SK-N-SH (cell line): ENCODE measurements around the gene SV2B. TPM values are rescaled to one million over a fixed set of nuclear protein-coding genes. Genes with fewer than 3 reads are reported as not detected.

ENCODE experiments used
- CTCF ChIA-PET: fragments of 300-600, 350-600 bp; formaldehyde crosslinking; extraction: SDS; loops from one replicate; lab custom pipeline; 2021; lab: Yijun Ruan, JAX
- POLR2A ChIA-PET: fragments of 350-600 bp; sonication (Branson Sonifier 250); formaldehyde crosslinking; extraction: SDS; loops from one replicate; lab custom pipeline; 2020; ENCODE audit warnings: antibody characterized with exemption, inconsistent platforms; lab: Yijun Ruan, JAX
- DNase-seq: peaks from one replicate; pipeline ENCODE4 v3.0.0; 2012
- H2AFZ ChIP-seq: fragments of 200-600 bp; sonication (generic); 2 replicates; pipeline ENCODE4 v1.8.1; 2016; ENCODE audit warnings: antibody characterized with exemption, mild to moderate bottlenecking, low read depth
- H3F3A ChIP-seq: fragments of 200-600 bp; sonication (generic); replicated peaks from 2 replicates; pipeline ENCODE3; 2016; ENCODE audit warnings: antibody characterized with exemption, mild to moderate bottlenecking; ENCODE audit not compliant: insufficient read depth
- H3K27ac ChIP-seq, 2 experiments: fragments of 200-500 bp in 1 of 2; fragments of 200-600 bp in 1 of 2; sonication (Bioruptor generic) in 1 of 2; sonication (generic), shearing (Covaris generic) in 1 of 2; 2 replicates each; pipeline versions ENCODE4 v1.5.1 to v1.6.1; 2014 to 2016; ENCODE audit warnings: low read depth in 2 of 2, inconsistent platforms in 1 of 2, low read length in 1 of 2, mild to moderate bottlenecking in 1 of 2, mixed read lengths in 1 of 2
- H3K27me3 ChIP-seq: fragments of 200-600 bp; sonication (generic), shearing (Covaris generic); 2 replicates; pipeline ENCODE4 v1.6.1; 2016; ENCODE audit warnings: mixed run types; ENCODE audit not compliant: insufficient read depth
- H3K36me3 ChIP-seq, 2 experiments: fragments of 200-500 bp in 1 of 2; fragments of 200-600 bp in 1 of 2; sonication (Bioruptor generic) in 1 of 2; sonication (generic) in 1 of 2; replicated peaks in 1 of 2; 2 replicates each; pipeline versions ENCODE3 to v1.5.1; 2014 to 2016; ENCODE audit warnings: low read length in 1 of 2, mild to moderate bottlenecking in 1 of 2; ENCODE audit not compliant: insufficient read depth in 2 of 2, control insufficient read depth in 1 of 2
- H3K4me1 ChIP-seq, 2 experiments: fragments of 200-500 bp in 1 of 2; fragments of 200-600 bp in 1 of 2; sonication (Bioruptor generic) in 1 of 2; sonication (generic), shearing (Covaris generic) in 1 of 2; 2 replicates each; pipeline versions ENCODE4 v1.5.1 to v1.6.1; 2014 to 2016; ENCODE audit warnings: low read depth in 1 of 2, low read length in 1 of 2, mixed run types in 1 of 2; ENCODE audit not compliant: insufficient read depth in 2 of 2, control insufficient read depth in 1 of 2
- H3K4me2 ChIP-seq: fragments of 200-600 bp; sonication (generic), shearing (Covaris generic); 2 replicates; pipeline ENCODE4 v1.6.1; 2017; ENCODE audit warnings: mixed run types
- H3K4me3 ChIP-seq, 2 experiments: fragments of 200-500 bp in 1 of 2; fragments of 200-600 bp in 1 of 2; sonication (Bioruptor generic) in 1 of 2; sonication (generic), shearing (Covaris generic) in 1 of 2; 2 replicates each; pipeline versions ENCODE4 v1.5.1 to v1.8.1; 2014 to 2016; ENCODE audit warnings: low read depth in 2 of 2, inconsistent platforms in 1 of 2, low read length in 1 of 2, mild to moderate bottlenecking in 1 of 2, mixed read lengths in 1 of 2, moderate library complexity in 1 of 2
- H3K79me2 ChIP-seq: fragments of 200-600 bp; sonication (generic); 2 replicates; pipeline ENCODE4 v1.8.1; 2017; ENCODE audit warnings: mild to moderate bottlenecking; ENCODE audit not compliant: insufficient read depth
- H3K9ac ChIP-seq: fragments of 200-600 bp; sonication (generic); 2 replicates; pipeline ENCODE4 v1.6.1; 2017; ENCODE audit warnings: mixed run types
- H3K9me2 ChIP-seq: fragments of 200-600 bp; sonication (generic); 2 replicates; pipeline ENCODE4 v1.6.1; 2017; ENCODE audit warnings: mixed run types
- H3K9me3 ChIP-seq: fragments of 200-600 bp; sonication (generic); 2 replicates; pipeline ENCODE4 v1.6.1; 2017; ENCODE audit warnings: mixed run types, mild to moderate bottlenecking, moderate library complexity
- H4K20me1 ChIP-seq: fragments of 200-600 bp; sonication (generic); 2 replicates; pipeline ENCODE4 v1.6.1; 2017; ENCODE audit warnings: mild to moderate bottlenecking, mixed run types; ENCODE audit not compliant: insufficient read depth
- ELF1 ChIP-seq: IDR thresholded peaks from 2 replicates; pipeline ENCODE4 v1.4.0; 2012
- FOSL2 ChIP-seq: IDR thresholded peaks from 2 replicates; pipeline ENCODE4 v1.4.0; 2012; ENCODE audit warnings: low read depth, mild to moderate bottlenecking, moderate library complexity, borderline replicate concordance
- GABPA ChIP-seq: IDR thresholded peaks from 2 replicates; pipeline ENCODE4 v1.4.0; 2012; ENCODE audit warnings: low read depth, mild to moderate bottlenecking
- JUND ChIP-seq: IDR thresholded peaks from 2 replicates; pipeline ENCODE4 v1.4.0; 2012
- NRF1 ChIP-seq: IDR thresholded peaks from 2 replicates; pipeline ENCODE4 v1.6.1; 2012; ENCODE audit warnings: low read depth, mild to moderate bottlenecking, low read length
- RAD21 ChIP-seq: IDR thresholded peaks from 2 replicates; pipeline ENCODE4 v1.6.1; 2012; ENCODE audit warnings: mild to moderate bottlenecking, low read length
- RCOR1 ChIP-seq: fragments of 150-350 bp; IDR thresholded peaks from 2 replicates; pipeline ENCODE4 v1.6.1; 2017; ENCODE audit warnings: antibody characterized with exemption, low read length
- RFX5 ChIP-seq: IDR thresholded peaks from 2 replicates; pipeline ENCODE4 v1.6.1; 2012; ENCODE audit warnings: mild to moderate bottlenecking, improper control_type of control experiment, low read length
- RXRA ChIP-seq: IDR thresholded peaks from 2 replicates; pipeline ENCODE4 v1.4.0; 2012; ENCODE audit warnings: low read depth, mild to moderate bottlenecking, borderline replicate concordance
- SMC3 ChIP-seq: IDR thresholded peaks from 2 replicates; pipeline ENCODE4 v1.6.1; 2012; ENCODE audit warnings: low read depth, low read length, improper control_type of control experiment
- TAF1 ChIP-seq: IDR thresholded peaks from 2 replicates; pipeline ENCODE4 v1.6.1; 2012; ENCODE audit warnings: low read depth, mild to moderate bottlenecking, low read length, moderate library complexity, borderline replicate concordance
- TEAD4 ChIP-seq: IDR thresholded peaks from 2 replicates; pipeline ENCODE4 v1.4.0; 2012; ENCODE audit warnings: mild to moderate bottlenecking, borderline replicate concordance; ENCODE audit not compliant: insufficient read depth
- WGBS: methylation state at CpG from one replicate; pipeline ENCODE4 v1.1.6; 2017; ENCODE audit warnings: low lambda C conversion rate; 5-methylcytosine and 5-hydroxymethylcytosine counted together
- polyA plus RNA-seq, 3 experiments: library from polyadenylated mRNA; depleted of rRNA; stranded (reverse); fragments of >200 nt; gene quantifications; 2 replicates each; pipeline ENCODE4 v1.2.3, GENCODE V29; 2012
- TF ChIP-seq, protein P1 (sequence below): fragments of 150-350 bp; IDR thresholded peaks from 2 replicates; pipeline ENCODE4 v1.6.1; 2016; ENCODE audit warnings: mild to moderate bottlenecking, low read depth, low read length
- TF ChIP-seq, protein P2 (sequence below): fragments of 150-350 bp; IDR thresholded peaks from 2 replicates; pipeline ENCODE4 v1.6.1; 2017; ENCODE audit warnings: antibody characterized with exemption, low read length, low read depth, borderline replicate concordance
- TF ChIP-seq, protein P3 (sequence below): fragments of 200-600 bp; sonication (generic); IDR thresholded peaks from 2 replicates; pipeline ENCODE4 v1.6.1; 2017; ENCODE audit warnings: antibody characterized with exemption, mild to moderate bottlenecking, moderate library complexity

SV2B gene
- polyA plus RNA-seq, 1 of the 3 experiments (the other 2 are of a cell fraction), result not detected

DNA sequence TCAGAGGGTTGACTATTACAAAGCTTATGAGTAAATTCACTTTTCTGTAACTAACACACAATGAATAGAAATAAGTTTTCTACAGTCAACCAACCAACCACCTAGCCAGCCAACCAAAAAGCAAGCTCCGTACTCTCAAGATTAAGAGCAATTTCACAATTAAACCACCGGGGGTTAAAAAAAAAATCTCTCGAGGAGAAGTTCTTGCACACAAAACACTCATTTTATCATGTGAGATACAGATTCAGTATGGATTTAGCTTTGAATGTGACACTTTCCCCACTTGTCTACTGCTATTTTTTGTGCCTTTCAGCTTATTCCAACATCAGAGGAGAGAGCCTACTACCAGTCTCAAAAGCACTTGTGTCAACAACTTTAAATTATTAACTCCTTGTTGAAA is 135.3 kb downstream of the SV2B start:
- H3K4me1 ChIP-seq, result peaks cover 0 to 10% of the 10 kb centered on the region in 2 experiments; a peak in 2 of 4 replicates
- no peaks in the 10 kb centered on the region for H4K20me1 ChIP-seq
- H3K9me2 ChIP-seq, result no peaks in the 10 kb centered on the region
- no peaks in the 10 kb centered on the region for H3K36me3 ChIP-seq
- H2AFZ ChIP-seq, result no peak overlapping the region
- no peaks in the 10 kb centered on the region for H3K9me3 ChIP-seq
- no peak for DNase-seq
- H3K9ac ChIP-seq, result no peak overlapping the region
- WGBS, result 33% methylated on average over 3 of the region's 3 CpGs
- no peaks in the 10 kb centered on the region for H3F3A ChIP-seq
- ChIA-PET CTCF (interaction anchor here (1.0 to 4.5 kb wide), 4 partner anchors 11 to 185 kb away, joined by 3 to 40 read pairs (median 8); no protein-coding TSS in a partner anchor), POLR2A (no interaction called here)
- no peak overlapping the region for H3K4me2 ChIP-seq
- TF ChIP-seq, protein P1, sequence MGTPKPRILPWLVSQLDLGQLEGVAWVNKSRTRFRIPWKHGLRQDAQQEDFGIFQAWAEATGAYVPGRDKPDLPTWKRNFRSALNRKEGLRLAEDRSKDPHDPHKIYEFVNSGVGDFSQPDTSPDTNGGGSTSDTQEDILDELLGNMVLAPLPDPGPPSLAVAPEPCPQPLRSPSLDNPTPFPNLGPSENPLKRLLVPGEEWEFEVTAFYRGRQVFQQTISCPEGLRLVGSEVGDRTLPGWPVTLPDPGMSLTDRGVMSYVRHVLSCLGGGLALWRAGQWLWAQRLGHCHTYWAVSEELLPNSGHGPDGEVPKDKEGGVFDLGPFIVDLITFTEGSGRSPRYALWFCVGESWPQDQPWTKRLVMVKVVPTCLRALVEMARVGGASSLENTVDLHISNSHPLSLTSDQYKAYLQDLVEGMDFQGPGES, result no peak
- TF ChIP-seq JUND (no peak), NRF1 (no peak)
- H3K27me3 ChIP-seq, result no peaks in the 10 kb centered on the region
- H3K79me2 ChIP-seq, result no peaks in the 10 kb centered on the region
- no peak overlapping the region for H3K4me3 ChIP-seq
- H3K27ac ChIP-seq, result no peak overlapping the region

DNA sequence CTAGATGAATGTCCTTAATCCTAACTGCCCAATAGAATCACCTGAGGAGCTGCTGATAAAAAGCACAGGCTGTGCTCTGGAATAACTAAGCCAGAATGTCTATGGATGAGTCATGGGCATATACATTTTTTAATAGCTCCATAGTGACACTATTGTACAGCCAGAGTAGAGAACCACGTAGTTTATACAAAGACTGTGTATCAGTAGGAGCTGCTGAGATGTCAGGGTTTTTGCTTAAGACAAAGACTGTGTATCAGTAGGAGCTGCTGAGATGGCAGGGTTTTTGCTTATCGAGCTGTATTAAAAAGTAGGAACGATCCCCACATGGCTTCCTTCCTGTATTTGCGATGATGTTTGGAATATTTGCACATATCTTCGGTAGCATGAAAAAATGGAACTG is 137.4 kb downstream of the SV2B start:
- ChIA-PET CTCF (interaction anchor here (1.2 to 4.5 kb wide), 4 partner anchors 10 to 182 kb away, joined by 3 to 40 read pairs (median 5); no protein-coding TSS in a partner anchor), POLR2A (interaction anchor here (0.8 kb wide), 1 partner anchor 281 kb away, joined by 3 read pairs; no protein-coding TSS in a partner anchor)
- H3F3A ChIP-seq, result no peaks in the 10 kb centered on the region
- H3K36me3 ChIP-seq, result no peaks in the 10 kb centered on the region
- WGBS, result 36% methylated on average over 5 of the region's 5 CpGs
- no peaks in the 10 kb centered on the region; a peak in 1 of 4 replicates for H3K4me1 ChIP-seq
- H4K20me1 ChIP-seq, result no peaks in the 10 kb centered on the region
- H3K79me2 ChIP-seq, result no peaks in the 10 kb centered on the region
- H2AFZ ChIP-seq, result no peak overlapping the region
- TF ChIP-seq RXRA, result no peak
- TF ChIP-seq GABPA, result no peak
- TF ChIP-seq NRF1, result no peak
- TF ChIP-seq SMC3, result no peak
- no peak for TF ChIP-seq RCOR1
- TF ChIP-seq FOSL2, result no peak
- DNase-seq, result no peak
- H3K4me3 ChIP-seq, result no peak overlapping the region
- no peak overlapping the region for H3K4me2 ChIP-seq
- H3K27ac ChIP-seq, result no peak overlapping the region
- H3K9me2 ChIP-seq, result no peaks in the 10 kb centered on the region
- H3K9ac ChIP-seq, result no peak overlapping the region
- H3K27me3 ChIP-seq, result no peaks in the 10 kb centered on the region
- H3K9me3 ChIP-seq, result no peaks in the 10 kb centered on the region

DNA sequence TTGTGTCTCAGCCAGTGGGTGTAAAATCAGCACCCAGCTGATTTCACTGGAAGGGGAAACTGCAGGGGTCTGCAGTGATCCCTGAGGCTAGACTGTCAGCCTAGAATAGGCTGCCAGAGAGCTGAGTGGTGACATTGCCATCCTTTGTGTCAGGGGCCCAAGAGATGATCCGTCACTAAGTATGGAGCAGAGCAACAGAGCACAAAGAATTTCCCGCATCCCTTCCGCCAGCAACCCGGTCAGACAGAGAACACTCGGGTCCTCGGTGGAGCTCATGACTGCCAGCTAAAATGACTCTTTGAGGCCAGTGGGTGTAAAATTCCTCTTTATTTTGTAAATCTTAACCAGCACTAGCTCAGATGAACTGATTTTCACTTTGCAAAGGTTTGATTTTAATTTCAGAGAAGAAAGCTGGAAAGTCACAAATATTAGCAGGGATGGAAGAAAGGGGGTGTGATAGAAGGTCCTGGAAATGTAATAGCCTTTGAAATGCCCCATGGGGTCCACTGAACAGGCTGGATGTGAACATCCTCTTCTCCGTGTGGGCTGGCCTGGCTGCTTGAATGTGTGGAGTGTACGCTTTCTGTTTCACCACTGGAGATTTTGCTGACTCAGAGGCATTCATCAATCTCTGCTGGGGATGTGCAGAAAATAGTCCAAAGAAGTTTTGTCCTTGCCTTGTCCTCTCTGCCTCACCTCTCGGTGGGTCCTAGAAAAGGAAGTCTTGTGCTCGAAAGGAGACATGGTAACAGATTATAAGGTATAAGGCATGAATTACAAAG is 138.8 kb downstream of the SV2B start:
- Histone ChIP-seq H3F3A (no peaks in the 10 kb centered on the region), H3K27me3 (no peaks in the 10 kb centered on the region), H2AFZ (no peak overlapping the region), H3K79me2 (no peaks in the 10 kb centered on the region), H3K4me1 (no peaks in the 10 kb centered on the region; a peak in 1 of 4 replicates), H3K27ac (no peak overlapping the region), H3K9ac (no peak overlapping the region), H3K36me3 (no peaks in the 10 kb centered on the region), H3K4me2 (no peak overlapping the region), H3K9me3 (no peaks in the 10 kb centered on the region), H3K4me3 (no peak overlapping the region), H4K20me1 (no peaks in the 10 kb centered on the region), H3K9me2 (no peaks in the 10 kb centered on the region)
- 49% methylated on average over 10 of the region's 10 CpGs for WGBS
- ChIA-PET CTCF (interaction anchor here (0.9 to 4.5 kb wide), 3 partner anchors 8 to 30 kb away, joined by 6 to 40 read pairs (median 6); no protein-coding TSS in a partner anchor), POLR2A (no interaction called here)
- no peak for DNase-seq
- TF ChIP-seq FOSL2 (no peak), RFX5 (no peak), TEAD4 (no peak), TAF1 (no peak), RCOR1 (no peak), ELF1 (no peak), RAD21 (no peak)
- TF ChIP-seq, protein P2, sequence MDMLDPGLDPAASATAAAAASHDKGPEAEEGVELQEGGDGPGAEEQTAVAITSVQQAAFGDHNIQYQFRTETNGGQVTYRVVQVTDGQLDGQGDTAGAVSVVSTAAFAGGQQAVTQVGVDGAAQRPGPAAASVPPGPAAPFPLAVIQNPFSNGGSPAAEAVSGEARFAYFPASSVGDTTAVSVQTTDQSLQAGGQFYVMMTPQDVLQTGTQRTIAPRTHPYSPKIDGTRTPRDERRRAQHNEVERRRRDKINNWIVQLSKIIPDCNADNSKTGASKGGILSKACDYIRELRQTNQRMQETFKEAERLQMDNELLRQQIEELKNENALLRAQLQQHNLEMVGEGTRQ, result no peak
- TF ChIP-seq, protein P1, result no peak
- TF ChIP-seq, protein P3, sequence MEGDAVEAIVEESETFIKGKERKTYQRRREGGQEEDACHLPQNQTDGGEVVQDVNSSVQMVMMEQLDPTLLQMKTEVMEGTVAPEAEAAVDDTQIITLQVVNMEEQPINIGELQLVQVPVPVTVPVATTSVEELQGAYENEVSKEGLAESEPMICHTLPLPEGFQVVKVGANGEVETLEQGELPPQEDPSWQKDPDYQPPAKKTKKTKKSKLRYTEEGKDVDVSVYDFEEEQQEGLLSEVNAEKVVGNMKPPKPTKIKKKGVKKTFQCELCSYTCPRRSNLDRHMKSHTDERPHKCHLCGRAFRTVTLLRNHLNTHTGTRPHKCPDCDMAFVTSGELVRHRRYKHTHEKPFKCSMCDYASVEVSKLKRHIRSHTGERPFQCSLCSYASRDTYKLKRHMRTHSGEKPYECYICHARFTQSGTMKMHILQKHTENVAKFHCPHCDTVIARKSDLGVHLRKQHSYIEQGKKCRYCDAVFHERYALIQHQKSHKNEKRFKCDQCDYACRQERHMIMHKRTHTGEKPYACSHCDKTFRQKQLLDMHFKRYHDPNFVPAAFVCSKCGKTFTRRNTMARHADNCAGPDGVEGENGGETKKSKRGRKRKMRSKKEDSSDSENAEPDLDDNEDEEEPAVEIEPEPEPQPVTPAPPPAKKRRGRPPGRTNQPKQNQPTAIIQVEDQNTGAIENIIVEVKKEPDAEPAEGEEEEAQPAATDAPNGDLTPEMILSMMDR, result no peak
